H1 (cell line): ENCODE results near the gene CDC45. TPM values are rescaled to one million over a fixed set of nuclear protein-coding genes. Genes with fewer than 3 reads are reported as not detected.
A peak's percentile ranks its signal among the peaks of the same experiment; 100 is the strongest.

Experiments
- CTCF ChIA-PET: fragments of 300-600 bp; sonication (Branson Sonifier 250); formaldehyde crosslinking; loops from one replicate; lab custom pipeline; 2021; ENCODE audit not compliant: partially characterized antibody; lab: Charles Lee
- POLR2A ChIA-PET: fragments of 300-600 bp; sonication (Branson Sonifier 250); formaldehyde crosslinking; loops from one replicate; lab custom pipeline; 2021; ENCODE audit warnings: inconsistent platforms; ENCODE audit not compliant: partially characterized antibody; lab: Charles Lee
- DNase-seq, 2 experiments: peaks; one replicate each; pipeline versions ENCODE4 v3.0.0 to v3.0.0-alpha.2; 2010 to 2022; ENCODE audit warnings: low spot score in 2 of 2, low read depth in 1 of 2, mixed read lengths in 1 of 2
- FAIRE-seq: peaks from 2 replicates; lab custom pipeline; 2011; peaks lifted over from hg19 to GRCh38; lab: Jason Lieb, UNC
- H2AFZ ChIP-seq: 2 replicates; pipeline ENCODE4 v1.8.1; 2012; ENCODE audit warnings: low read length, inconsistent platforms
- H2AK5ac ChIP-seq: 2 replicates; pipeline ENCODE4 v1.6.1; 2013; ENCODE audit warnings: low read depth, low read length
- H2BK120ac ChIP-seq: replicated peaks from 2 replicates; pipeline ENCODE3; 2013; ENCODE audit warnings: low read depth, low read length, inconsistent platforms
- H2BK12ac ChIP-seq: 2 replicates; pipeline ENCODE4 v1.6.1; 2013; ENCODE audit warnings: low read depth, low read length
- H2BK15ac ChIP-seq: 2 replicates; pipeline ENCODE4 v1.6.1; 2013; ENCODE audit warnings: low read length
- H2BK20ac ChIP-seq: 2 replicates; pipeline ENCODE4 v1.6.1; 2013; ENCODE audit warnings: low read length
- H2BK5ac ChIP-seq: 2 replicates; pipeline ENCODE4 v1.6.1; 2013; ENCODE audit warnings: low read depth, low read length
- H3K14ac ChIP-seq: 2 replicates; pipeline ENCODE4 v1.6.1; 2013; ENCODE audit warnings: inconsistent platforms; ENCODE audit not compliant: insufficient read length
- H3K18ac ChIP-seq: 2 replicates; pipeline ENCODE4 v1.6.1; 2013; ENCODE audit warnings: low read length; ENCODE audit errors: extremely low read depth
- H3K23ac ChIP-seq: 2 replicates; pipeline ENCODE4 v1.6.1; 2013; ENCODE audit warnings: inconsistent platforms; ENCODE audit not compliant: insufficient read length
- H3K23me2 ChIP-seq: 2 replicates; pipeline ENCODE4 v1.6.1; 2013; ENCODE audit warnings: low read depth, low read length
- H3K27ac ChIP-seq: 2 replicates; pipeline ENCODE4 v1.6.1; 2011; ENCODE audit warnings: low read depth, low read length, inconsistent platforms
- H3K27me3 ChIP-seq, 4 experiments: replicated peaks in 1 of 4; 1 replicate in 1 of 4; 2 replicates in 3 of 4; pipeline versions ENCODE4 v1.6.1 to v1.8.1; 2011 to 2013; ENCODE audit warnings: low read length in 3 of 4, mild to moderate bottlenecking in 3 of 4, inconsistent platforms in 2 of 4, mixed read lengths in 2 of 4, moderate library complexity in 1 of 4; ENCODE audit not compliant: control insufficient read depth in 3 of 4, insufficient read depth in 3 of 4; ENCODE audit errors: extremely low read depth in 1 of 4
- H3K36me3 ChIP-seq, 4 experiments: 2 replicates each; pipeline versions ENCODE4 v1.6.1 to v1.8.1; 2011 to 2013; ENCODE audit warnings: mild to moderate bottlenecking in 4 of 4, low read length in 3 of 4, moderate library complexity in 2 of 4, control low read depth in 1 of 4, inconsistent platforms in 1 of 4; ENCODE audit not compliant: insufficient read depth in 4 of 4, control insufficient read depth in 2 of 4
- H3K4ac ChIP-seq: replicated peaks from 2 replicates; pipeline ENCODE3; 2013; ENCODE audit warnings: low read length, low read depth, mixed read lengths, inconsistent platforms; ENCODE audit not compliant: insufficient read length
- H3K4me1 ChIP-seq, 4 experiments: replicated peaks in 1 of 4; 1 replicate in 1 of 4; 2 replicates in 3 of 4; pipeline versions ENCODE4 v1.6.1 to v1.8.1; 2011 to 2013; ENCODE audit warnings: low read length in 3 of 4, inconsistent platforms in 2 of 4, mixed read lengths in 1 of 4; ENCODE audit not compliant: insufficient read depth in 4 of 4, control insufficient read depth in 3 of 4
- H3K4me2 ChIP-seq, 2 experiments: 2 replicates each; pipeline versions ENCODE4 v1.6.1 to v1.8.1; 2011 to 2013; ENCODE audit warnings: low read depth in 2 of 2, low read length in 2 of 2, control low read depth in 1 of 2, inconsistent platforms in 1 of 2, mild to moderate bottlenecking in 1 of 2; ENCODE audit not compliant: insufficient read depth in 1 of 2
- H3K4me3 ChIP-seq, 4 experiments: fragments of 200-600, 300-600 bp in 1 of 4; sonication (generic), shearing (Covaris generic), sonication (Bioruptor Twin) in 1 of 4; 2 replicates each; pipeline versions ENCODE4 v1.5.1 to v1.8.1; 2011 to 2016; ENCODE audit warnings: low read length in 4 of 4, low read depth in 3 of 4, control low read depth in 2 of 4, inconsistent platforms in 2 of 4, mild to moderate bottlenecking in 2 of 4, mixed read lengths in 1 of 4, moderate library complexity in 1 of 4; ENCODE audit not compliant: insufficient read depth in 2 of 4; ENCODE audit errors: extremely low read depth in 1 of 4
- H3K56ac ChIP-seq: replicated peaks from 2 replicates; pipeline ENCODE3; 2013; ENCODE audit warnings: low read depth, mild to moderate bottlenecking, mixed read lengths, low read length, inconsistent platforms; ENCODE audit not compliant: insufficient read length
- H3K79me1 ChIP-seq: 2 replicates; pipeline ENCODE4 v1.6.1; 2013; ENCODE audit warnings: low read depth, low read length, control low read depth
- H3K79me2 ChIP-seq, 2 experiments: 2 replicates each; pipeline versions ENCODE4 v1.6.1 to v1.8.1; 2012 to 2013; ENCODE audit warnings: low read length in 2 of 2, mild to moderate bottlenecking in 2 of 2, inconsistent platforms in 1 of 2; ENCODE audit not compliant: insufficient read depth in 2 of 2, control insufficient read depth in 1 of 2
- H3K9ac ChIP-seq, 4 experiments: replicated peaks in 1 of 4; 1 replicate in 1 of 4; 2 replicates in 3 of 4; pipeline versions ENCODE4 v1.6.1 to v1.8.1; 2011 to 2013; ENCODE audit warnings: low read depth in 3 of 4, low read length in 3 of 4, control low read depth in 2 of 4, mild to moderate bottlenecking in 2 of 4, moderate library complexity in 2 of 4, inconsistent platforms in 1 of 4; ENCODE audit errors: extremely low read depth in 1 of 4
- H3K9me3 ChIP-seq, 2 experiments: 2 replicates each; pipeline versions ENCODE4 v1.6.1 to v1.8.1; 2012 to 2013; ENCODE audit warnings: mild to moderate bottlenecking in 2 of 2, moderate library complexity in 2 of 2, control low read depth in 1 of 2, inconsistent platforms in 1 of 2, low read depth in 1 of 2, low read length in 1 of 2, mixed read lengths in 1 of 2; ENCODE audit not compliant: insufficient read depth in 2 of 2
- H4K20me1 ChIP-seq, 2 experiments: replicated peaks in 1 of 2; 2 replicates each; pipeline versions ENCODE3 to v1.8.1; 2011 to 2013; ENCODE audit warnings: inconsistent platforms in 2 of 2, low read length in 2 of 2, mild to moderate bottlenecking in 1 of 2; ENCODE audit not compliant: insufficient read depth in 2 of 2, control insufficient read depth in 1 of 2
- H4K5ac ChIP-seq: 2 replicates; pipeline ENCODE4 v1.6.1; 2013; ENCODE audit warnings: low read length, low read depth, mixed read lengths, inconsistent platforms; ENCODE audit not compliant: insufficient read length
- H4K8ac ChIP-seq: 2 replicates; pipeline ENCODE4 v1.8.0; 2013; ENCODE audit warnings: mild to moderate bottlenecking, moderate library complexity, low read length, inconsistent platforms; ENCODE audit not compliant: insufficient read depth; ENCODE audit errors: extremely low read depth
- H4K91ac ChIP-seq: replicated peaks from 2 replicates; pipeline ENCODE3; 2013; ENCODE audit warnings: low read length, mixed read lengths, inconsistent platforms; ENCODE audit not compliant: insufficient read length
- CHD2 ChIP-seq: IDR thresholded peaks from 2 replicates; pipeline ENCODE4 v1.6.1; 2012; ENCODE audit warnings: low read length, improper control_type of control experiment
- POLR2A ChIP-seq, 2 experiments: IDR thresholded peaks; 1 replicate in 1 of 2; 2 replicates in 1 of 2; pipeline ENCODE4 v1.6.1; 2011; ENCODE audit warnings: low read depth in 2 of 2, low read length in 2 of 2, mild to moderate bottlenecking in 2 of 2; ENCODE audit errors: control extremely low read depth in 1 of 2
- WGBS, 2 experiments: shearing (Covaris generic) in 1 of 2; methylation state at CpG; one replicate each; pipeline versions ENCODE4 v1.1.6 to v1.1.7; 2013 to 2015; ENCODE audit warnings: low lambda C conversion rate in 2 of 2, mixed read lengths in 2 of 2, inconsistent platforms in 1 of 2, low coverage in 1 of 2, missing lambda C conversion rate in 1 of 2; ENCODE audit not compliant: insufficient replicate concordance in 2 of 2, insufficient coverage in 1 of 2, insufficient read length in 1 of 2; ENCODE audit errors: extremely low coverage in 1 of 2, missing lambda C conversion rate in 1 of 2; 5-methylcytosine and 5-hydroxymethylcytosine counted together
- polyA plus RNA-seq, 7 experiments: library from polyadenylated mRNA; depleted of rRNA in 3 of 7; stranded (reverse) in 5 of 7; unstranded in 2 of 7; fragments of >200 nt in 5 of 7; fragments of 200-250 nt in 2 of 7; gene quantifications; 1 replicate in 5 of 7; 2 replicates in 1 of 7; 4 replicates in 1 of 7; pipeline versions ENCODE4 v1.2.1 to v1.2.3, GENCODE V29; 2011 to 2013; ENCODE audit warnings: missing spikeins in 2 of 7, mixed read lengths in 2 of 7
- total RNA-seq: library from RNA; stranded (reverse); fragmentation: NEBNext Ultra II Directional; extraction: Animal tissue kit (Norgen Biotek cat#: 25700); gene quantifications from 2 replicates; pipeline ENCODE4 v1.2.1, GENCODE V29; 2021

The CDC45 gene
- total and polyA plus RNA-seq, 2 of the 8 experiments (the other 6 are each of a cell fraction or from before 2014, with no cell fraction given), result 31.9 to 37.7 TPM

- no peak overlapping the region for H3K4ac ChIP-seq
- H2BK120ac ChIP-seq, result no peak overlapping the region
- no peak overlapping the region for H2BK12ac ChIP-seq
- no peak overlapping the region for H3K4me3 ChIP-seq
- H2BK20ac ChIP-seq, result no peak overlapping the region
- H2BK5ac ChIP-seq, result no peak overlapping the region
- no peak overlapping the region for H3K27ac ChIP-seq
- H3K56ac ChIP-seq, result no peak overlapping the region
- peaks cover 0 to 8% (median 2%) of the 10 kb centered on the region in 4 experiments; a peak in 2 of 7 replicates for H3K4me1 ChIP-seq
- peaks cover 7% of the 10 kb centered on the region; the same call in 1 of the 2 replicates for H3K23me2 ChIP-seq
- no peak overlapping the region for H3K9ac ChIP-seq
- no peak overlapping the region for H4K5ac ChIP-seq
- H3K18ac ChIP-seq, result no peak overlapping the region
- H3K79me2 ChIP-seq, result peaks cover 3 to 37% of the 10 kb centered on the region in 2 experiments; a peak in 3 of 4 replicates
- ChIA-PET POLR2A (interaction anchor here (1.1 to 6.7 kb wide), 7 partner anchors 10 to 175 kb away, joined by 3 to 127 read pairs (median 6); partner anchors contain the start of genes CDC45, HIRA, MRPL40 and UFD1), CTCF (interaction anchor here (0.5 to 1.5 kb wide), 3 partner anchors 30 to 298 kb away, joined by 3 to 5 read pairs (median 4); no protein-coding TSS in a partner anchor)
- no peak overlapping the region for H4K8ac ChIP-seq
- H4K91ac ChIP-seq, result no peak overlapping the region
- no peak overlapping the region for H2AK5ac ChIP-seq
- H3K36me3 ChIP-seq, result peaks cover 3 to 7% (median 5%) of the 10 kb centered on the region in 4 experiments; a peak in 5 of 8 replicates
- FAIRE-seq (no peak), DNase-seq (no peak)
- no peaks in the 10 kb centered on the region for H3K9me3 ChIP-seq
- H3K4me2 ChIP-seq, result no peak overlapping the region
- 75% methylated on average over 7 of the region's 7 CpGs; no CpG with 5 or more reads in 1 of the 2 experiments for WGBS, 2 experiments
- no peak overlapping the region for H3K23ac ChIP-seq
- TF ChIP-seq POLR2A (IDR thresholded peaks at IDR 0.05; ENCODE audit: control extremely low read depth in 1 of 2, low read depth in 2 of 2, low read length in 2 of 2) (peak in 1 of 2 experiments; percentile 28; a peak in 1 of 3 replicates), CHD2 (no peak)
- H3K14ac ChIP-seq, result no peak overlapping the region
- H4K20me1 ChIP-seq, result peaks cover 21 to 34% of the 10 kb centered on the region in 2 experiments
- H2AFZ ChIP-seq, result no peak overlapping the region
- H3K79me1 ChIP-seq, result peaks cover 10% of the 10 kb centered on the region
- no peak overlapping the region for H2BK15ac ChIP-seq
- H3K27me3 ChIP-seq, result no peaks in the 10 kb centered on the region; a peak in 2 of 7 replicates
Measured at GRCh38 chr22:19443544-19444211, 36.0 kb upstream of the CDC45 start.
